Activated CD4-positive, alpha-beta T cell treated with anti-CD3 and anti-CD28 coated beads for 36 hours (primary cell): ENCODE measurements around the gene UNC5B. TPM values are rescaled to one million over a fixed set of nuclear protein-coding genes. Genes with fewer than 3 reads are reported as not detected.

ENCODE experiments used
- ATAC-seq: fragments of 200-7000 bp; cut with Tn5 transposase; one replicate; pipeline ENCODE4 v1.10.0; 2021; ENCODE audit warnings: mild to moderate bottlenecking, moderate library complexity
- CTCF ChIA-PET: fragments of 350-600 bp; sonication (Branson Sonifier 250); formaldehyde crosslinking; loops from one replicate; lab custom pipeline; 2021; ENCODE audit warnings: antibody characterized with exemption; lab: Charles Lee
- POLR2A ChIA-PET: fragments of 350-600 bp; sonication (Branson Sonifier 250); formaldehyde crosslinking; loops from one replicate; lab custom pipeline; 2021; ENCODE audit warnings: antibody characterized with exemption, inconsistent platforms; lab: Charles Lee
- DNase-seq: peaks from one replicate; pipeline ENCODE4 v3.0.0-alpha.2; 2020
- H3K27ac Mint-ChIP-seq: one replicate; pipeline ENCODE4 v1.8.0; 2021; ENCODE audit warnings: mixed read lengths
- H3K27me3 Mint-ChIP-seq: one replicate; pipeline ENCODE4 v1.8.0; 2021; ENCODE audit warnings: mixed read lengths
- H3K36me3 Mint-ChIP-seq: one replicate; pipeline ENCODE4 v1.8.0; 2021; ENCODE audit warnings: low read depth, mixed read lengths
- H3K4me1 Mint-ChIP-seq: one replicate; pipeline ENCODE4 v1.8.0; 2021; ENCODE audit warnings: mixed read lengths
- H3K4me3 Mint-ChIP-seq: one replicate; pipeline ENCODE4 v1.8.0; 2021; ENCODE audit warnings: mild to moderate bottlenecking, moderate library complexity, mixed read lengths
- H3K9me3 Mint-ChIP-seq: one replicate; pipeline ENCODE4 v1.8.0; 2021; ENCODE audit warnings: low read depth, mixed read lengths
- intact Hi-C, 2 experiments: fragments of 100-400 bp; cut with DNase I in 1 of 2; cut with micrococcal nuclease in 1 of 2; formaldehyde crosslinking; loops; one replicate each; pipeline versions ENCODE4 v1.14.2 to v1.15.1; 2022 to 2024; cut with DNase I, micrococcal nuclease
- total RNA-seq, 2 experiments: library from RNA; stranded (reverse); gene quantifications; one replicate each; pipeline ENCODE4 v1.2.3, GENCODE V29; 2021

Gene UNC5B
- total RNA-seq, 2 experiments from 2014 or later, result 0.05 to 0.09 TPM

DNA sequence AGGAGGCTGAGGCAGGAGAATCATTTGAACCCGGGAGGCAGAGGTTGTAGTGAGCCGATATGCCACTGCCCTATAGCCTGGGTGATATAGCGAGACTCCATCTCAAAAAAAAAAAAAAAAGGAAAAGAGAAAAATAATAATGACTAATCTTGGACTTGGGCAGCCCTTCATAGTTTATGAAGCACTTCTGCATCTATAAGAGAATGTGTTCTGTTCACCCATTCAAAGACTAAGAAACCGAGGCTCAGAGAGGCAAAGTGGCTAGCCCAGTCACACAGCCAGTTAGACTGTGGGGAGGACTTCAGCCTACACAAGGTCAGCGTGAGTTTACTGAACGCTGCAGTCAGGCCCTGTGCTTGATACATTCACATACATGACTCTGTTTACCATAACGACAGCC, 46.9 kb downstream of the UNC5B start:
- ChIA-PET POLR2A (no interaction called here), CTCF (interaction anchor here (0.6 kb wide), 1 partner anchor 733 kb away, joined by 3 read pairs; no protein-coding TSS in a partner anchor)
- no peaks in the 10 kb centered on the region for H3K27me3 Mint-ChIP-seq

GRCh38 chr10:71259815-71260501, 47.6 kb downstream of the UNC5B start:
- ChIA-PET POLR2A (no interaction called here), CTCF (no interaction called here)
- H3K27ac Mint-ChIP-seq, result no peak overlapping the region
- H3K27me3 Mint-ChIP-seq, result no peaks in the 10 kb centered on the region
- H3K4me1 Mint-ChIP-seq, result no peaks in the 10 kb centered on the region
- DNase-seq (no peak), ATAC-seq (no peak)
- H3K9me3 Mint-ChIP-seq, result no peaks in the 10 kb centered on the region
- no peak overlapping the region for H3K4me3 Mint-ChIP-seq
- intact Hi-C loops, result no loop called here
- no peaks in the 10 kb centered on the region for H3K36me3 Mint-ChIP-seq

More for the DNA sequence above, 46.9 kb downstream of the UNC5B start:
- H3K27ac Mint-ChIP-seq, result no peak overlapping the region
- ATAC-seq (no peak), DNase-seq (no peak)
- H3K9me3 Mint-ChIP-seq, result no peaks in the 10 kb centered on the region
- no peaks in the 10 kb centered on the region for H3K4me1 Mint-ChIP-seq
- no peak overlapping the region for H3K4me3 Mint-ChIP-seq
- intact Hi-C loops, result no loop called here
- no peaks in the 10 kb centered on the region for H3K36me3 Mint-ChIP-seq

- CTCF ChIA-PET, result no interaction called here
- no peak overlapping the region for H3K27ac Mint-ChIP-seq
- H3K36me3 Mint-ChIP-seq, result no peaks in the 10 kb centered on the region
- intact Hi-C loops, result no loop called here
- POLR2A ChIA-PET, result no interaction called here
- H3K4me3 Mint-ChIP-seq, result no peak overlapping the region
- H3K4me1 Mint-ChIP-seq, result no peaks in the 10 kb centered on the region
- no peaks in the 10 kb centered on the region for H3K27me3 Mint-ChIP-seq
- no peaks in the 10 kb centered on the region for H3K9me3 Mint-ChIP-seq
- ATAC-seq (no peak), DNase-seq (no peak)
These were observed 48.4 kb downstream of the UNC5B start for GRCh38 chr10:71260622-71261325.

GRCh38 chr10:71262027-71262426, 49.7 kb downstream of the UNC5B start:
- intact Hi-C loops, result no loop called here
- Mint-ChIP-seq H3K36me3 (no peaks in the 10 kb centered on the region), H3K27me3 (no peaks in the 10 kb centered on the region), H3K4me3 (no peak overlapping the region), H3K9me3 (no peaks in the 10 kb centered on the region), H3K27ac (no peak overlapping the region), H3K4me1 (no peaks in the 10 kb centered on the region)
- ATAC-seq, result no peak
- POLR2A ChIA-PET, result no interaction called here
- CTCF ChIA-PET, result no interaction called here
- DNase-seq, result no peak

- H3K4me3 Mint-ChIP-seq, result no peak overlapping the region
- no peaks in the 10 kb centered on the region for H3K9me3 Mint-ChIP-seq
- no peaks in the 10 kb centered on the region for H3K27me3 Mint-ChIP-seq
- H3K4me1 Mint-ChIP-seq, result no peaks in the 10 kb centered on the region
- CTCF ChIA-PET, result no interaction called here
- no peak overlapping the region for H3K27ac Mint-ChIP-seq
- intact Hi-C loops, result no loop called here
- POLR2A ChIA-PET, result no interaction called here
- no peak for DNase-seq
- H3K36me3 Mint-ChIP-seq, result no peaks in the 10 kb centered on the region
- no peak for ATAC-seq
These were observed 50.4 kb downstream of the UNC5B start for GRCh38 chr10:71262817-71263216.

- ATAC-seq, result no peak
- ChIA-PET POLR2A (no interaction called here), CTCF (no interaction called here)
- Mint-ChIP-seq H3K4me1 (no peaks in the 10 kb centered on the region), H3K9me3 (no peaks in the 10 kb centered on the region), H3K27ac (no peak overlapping the region), H3K36me3 (no peaks in the 10 kb centered on the region), H3K27me3 (no peaks in the 10 kb centered on the region), H3K4me3 (no peak overlapping the region)
- no peak for DNase-seq
- intact Hi-C loops, result no loop called here
These were observed 51.0 kb downstream of the UNC5B start for GRCh38 chr10:71263376-71263775.

DNA sequence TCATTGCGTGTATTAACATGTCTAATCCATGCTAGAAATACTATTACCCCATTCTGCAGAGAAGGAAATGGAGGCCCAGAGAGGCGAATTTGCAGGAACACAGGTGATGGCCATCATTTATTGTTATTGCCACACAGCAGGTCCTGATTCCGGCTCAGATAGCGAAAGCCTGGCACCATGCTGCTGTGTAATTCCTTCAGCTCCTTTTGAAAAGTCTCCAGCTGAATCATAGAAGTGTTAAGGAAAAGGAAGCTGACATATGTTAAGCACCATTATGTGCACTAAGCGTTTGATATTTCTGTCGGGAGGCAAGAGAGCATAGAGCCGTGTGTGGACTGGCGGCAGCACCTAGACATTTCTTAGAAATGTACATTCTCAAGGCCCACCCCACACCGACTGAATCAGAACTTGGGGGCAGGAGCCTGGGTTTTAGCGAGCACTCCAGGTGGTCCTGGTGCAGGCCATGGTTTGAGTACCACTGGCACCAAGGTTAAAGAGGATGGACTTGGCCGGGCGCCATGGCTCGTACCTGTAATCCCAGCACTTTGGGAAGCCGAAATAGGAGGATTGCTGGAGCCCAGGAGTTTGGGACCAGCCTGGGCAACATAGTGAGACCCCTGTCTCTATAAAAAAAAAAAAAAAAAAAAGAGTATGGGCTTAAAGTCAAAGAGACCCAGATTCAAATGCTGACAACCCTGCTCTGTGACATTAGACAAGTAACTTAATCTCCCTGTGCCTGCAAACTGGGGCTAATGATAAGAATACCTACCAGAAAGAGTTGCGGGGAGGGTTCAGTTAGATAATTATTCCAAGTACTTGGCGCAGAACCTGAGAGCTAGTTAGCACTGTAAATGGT, 52.2 kb downstream of the UNC5B start:
- H3K9me3 Mint-ChIP-seq, result no peaks in the 10 kb centered on the region
- ChIA-PET CTCF (interaction anchor here (0.6 kb wide), 3 partner anchors 54 to 370 kb away, joined by 3 to 5 read pairs (median 3); no protein-coding TSS in a partner anchor), POLR2A (no interaction called here)
- intact Hi-C loops, result no loop called here
- H3K36me3 Mint-ChIP-seq, result no peaks in the 10 kb centered on the region
- H3K27me3 Mint-ChIP-seq, result no peaks in the 10 kb centered on the region
- no peaks in the 10 kb centered on the region for H3K4me1 Mint-ChIP-seq
- no peak for ATAC-seq
- no peak overlapping the region for H3K4me3 Mint-ChIP-seq
- no peak for DNase-seq
- H3K27ac Mint-ChIP-seq, result no peak overlapping the region

GRCh38 chr10:71265201-71265575, 52.8 kb downstream of the UNC5B start:
- CTCF ChIA-PET, result interaction anchor here (0.6 kb wide), 2 partner anchors 55 to 371 kb away, joined by 3 to 5 read pairs; no protein-coding TSS in a partner anchor
- Mint-ChIP-seq H3K36me3 (no peaks in the 10 kb centered on the region), H3K4me1 (no peaks in the 10 kb centered on the region), H3K9me3 (no peaks in the 10 kb centered on the region), H3K27me3 (no peaks in the 10 kb centered on the region), H3K27ac (no peak overlapping the region), H3K4me3 (no peak overlapping the region)
- no peak for DNase-seq
- no peak for ATAC-seq
- POLR2A ChIA-PET, result no interaction called here
- intact Hi-C loops, result no loop called here

- CTCF ChIA-PET, result interaction anchor here (0.6 kb wide), 1 partner anchor 55 kb away, joined by 3 read pairs; no protein-coding TSS in a partner anchor
- POLR2A ChIA-PET, result no interaction called here
These were observed 53.3 kb downstream of the UNC5B start for GRCh38 chr10:71265618-71266146.

DNA sequence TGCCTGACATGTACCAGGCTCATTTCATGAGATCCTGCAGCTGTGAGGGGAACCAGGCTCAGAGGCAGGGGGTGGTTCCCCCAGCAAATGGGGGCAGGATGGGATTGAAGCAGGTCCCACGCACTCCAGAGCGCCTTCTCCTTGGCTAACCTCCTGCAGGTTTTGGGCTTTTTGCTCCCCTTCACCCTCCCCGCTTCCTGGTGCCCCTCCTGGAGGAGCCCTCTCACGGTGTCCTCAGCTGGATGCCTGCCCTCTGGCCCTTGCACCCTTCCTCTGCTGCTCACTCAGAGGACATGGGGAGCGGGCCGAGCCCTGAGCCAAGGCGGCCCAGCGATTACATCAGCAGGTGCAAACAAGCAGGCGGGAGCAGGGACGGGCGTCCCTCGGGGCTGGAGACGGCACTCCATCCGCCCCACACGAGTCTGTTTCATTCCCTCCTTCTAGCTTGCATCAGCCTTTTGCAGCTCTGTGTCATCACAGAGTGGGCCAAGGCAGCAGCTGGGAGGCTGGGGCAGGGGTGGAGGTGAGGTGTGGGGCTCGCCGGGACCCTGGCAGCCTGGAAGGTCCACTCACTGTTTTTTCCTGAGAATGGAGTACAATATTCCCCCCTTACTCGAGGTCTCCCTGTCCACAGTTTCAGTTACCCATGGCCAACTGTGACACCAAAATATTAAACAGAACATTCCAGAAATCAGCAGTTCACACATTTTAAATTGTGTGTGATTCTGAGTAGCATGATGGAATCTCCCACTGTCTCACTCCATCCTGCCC, 54.0 kb downstream of the UNC5B start:
- Mint-ChIP-seq H3K4me3 (no peak overlapping the region), H3K4me1 (no peaks in the 10 kb centered on the region), H3K9me3 (no peaks in the 10 kb centered on the region), H3K27ac (no peak overlapping the region), H3K27me3 (no peaks in the 10 kb centered on the region), H3K36me3 (no peaks in the 10 kb centered on the region)
- intact Hi-C loops, result no loop called here
- ChIA-PET CTCF (interaction anchor here (1.0 kb wide), 1 partner anchor 10 kb away, joined by 4 read pairs; no protein-coding TSS in a partner anchor), POLR2A (no interaction called here)
- DNase-seq, result no peak
- no peak for ATAC-seq

More at GRCh38 chr10:71265618-71266146, 53.3 kb downstream of the UNC5B start:
- Mint-ChIP-seq H3K36me3 (no peaks in the 10 kb centered on the region), H3K4me1 (no peaks in the 10 kb centered on the region), H3K9me3 (no peaks in the 10 kb centered on the region), H3K27ac (no peak overlapping the region), H3K27me3 (no peaks in the 10 kb centered on the region), H3K4me3 (no peak overlapping the region)
- DNase-seq (no peak), ATAC-seq (no peak)
- intact Hi-C loops, result no loop called here
